ENCODE measurements around the gene HORMAD2. TPM values are rescaled to one million over a fixed set of nuclear protein-coding genes. Genes with fewer than 3 reads are reported as not detected.
A peak's percentile ranks its signal among the peaks of the same experiment; 100 is the strongest.

The HORMAD2 gene
- total and polyA plus RNA-seq, 9 of the 15 experiments (the other 6 are each of a cell fraction or from before 2014, with no cell fraction given): not detected

- Histone ChIP-seq H3K27me3 (ENCODE audit: control insufficient read depth in 2 of 2, insufficient read depth in 2 of 2, low read length in 2 of 2) (peaks cover 0 to 2% of the 10 kb centered on the region in 2 experiments; a peak in 1 of 5 replicates), H2AFZ (ENCODE audit: low read depth, low read length) (no peak overlapping the region), H3K27ac (ENCODE audit: extremely low read depth, low read depth, low read length) (no peak overlapping the region), H4K20me1 (replicated peaks; ENCODE audit: control insufficient read depth, insufficient read depth, low read length) (no peaks in the 10 kb centered on the region), H3K9ac (ENCODE audit: insufficient read depth in 1 of 2, low read depth in 2 of 2, low read length in 2 of 2) (no peak overlapping the region), H3K4me2 (ENCODE audit: insufficient read depth, low read length) (no peak overlapping the region), H3K4me1 (replicated peaks in 1 of 2; ENCODE audit: control insufficient read depth in 2 of 2, insufficient read depth in 2 of 2, low read length in 2 of 2) (no peaks in the 10 kb centered on the region), H3K36me3 (ENCODE audit: control insufficient read depth, insufficient read depth, low read length) (no peaks in the 10 kb centered on the region), H3K79me2 (ENCODE audit: control insufficient read depth, insufficient read depth, low read length) (no peaks in the 10 kb centered on the region), H3K9me1 (ENCODE audit: control insufficient read depth, insufficient read depth, low read length) (no peaks in the 10 kb centered on the region), H3K4me3 (no peak overlapping the region), H3K9me3 (replicated peaks; ENCODE audit: control insufficient read depth, insufficient read depth, low read depth, low read length) (no peaks in the 10 kb centered on the region)
- no peak for TF ChIP-seq SNRNP70 (optimal IDR thresholded peaks at IDR 0.05; ENCODE audit: low read depth, low read length)
- TF ChIP-seq, protein P1, sequence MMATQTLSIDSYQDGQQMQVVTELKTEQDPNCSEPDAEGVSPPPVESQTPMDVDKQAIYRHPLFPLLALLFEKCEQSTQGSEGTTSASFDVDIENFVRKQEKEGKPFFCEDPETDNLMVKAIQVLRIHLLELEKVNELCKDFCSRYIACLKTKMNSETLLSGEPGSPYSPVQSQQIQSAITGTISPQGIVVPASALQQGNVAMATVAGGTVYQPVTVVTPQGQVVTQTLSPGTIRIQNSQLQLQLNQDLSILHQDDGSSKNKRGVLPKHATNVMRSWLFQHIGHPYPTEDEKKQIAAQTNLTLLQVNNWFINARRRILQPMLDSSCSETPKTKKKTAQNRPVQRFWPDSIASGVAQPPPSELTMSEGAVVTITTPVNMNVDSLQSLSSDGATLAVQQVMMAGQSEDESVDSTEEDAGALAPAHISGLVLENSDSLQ (IDR thresholded peaks at IDR 0.05): peak; percentile 25; the same call in 1 of the 2 replicates
- TF ChIP-seq HEY1 (CRISPR knock-in tag; IDR thresholded peaks at IDR 0.05; ENCODE audit: borderline replicate concordance): no peak
- no peak for TF ChIP-seq MBD1 (CRISPR knock-in tag; IDR thresholded peaks at IDR 0.05)
- no peak for TF ChIP-seq SIRT6 (IDR thresholded peaks at IDR 0.05; ENCODE audit: low read depth, low read length)
- no peak for TF ChIP-seq MAFK (IDR thresholded peaks at IDR 0.05; ENCODE audit: low read length)
- TF ChIP-seq NR2C1 (IDR thresholded peaks at IDR 0.05): no peak
- TF ChIP-seq NR2C1 (tag; IDR thresholded peaks at IDR 0.05): no peak
- in situ Hi-C loops (cut with MboI) (no loop called here), intact Hi-C loops (cut with micrococcal nuclease) (no loop called here)
- FAIRE-seq (no peak), DNase-seq (ENCODE audit: extremely low read depth in 1 of 4, low spot score in 3 of 4) (no peak), ATAC-seq (no peak)
- WGBS (ENCODE audit: insufficient coverage, low coverage, missing lambda C conversion rate): 0% methylated on average over 2 of the region's 2 CpGs
- ChIA-PET CTCF (ENCODE audit: low intra/inter-chr PET ratio) (no interaction called here), POLR2A (no interaction called here)
- BruUV-seq (replicated peaks): no TSS peak
Observed at GRCh38 chr22:30167296-30167695, 87.0 kb downstream of the HORMAD2 start.
